ENCODE results near the gene C1orf21. TPM values are rescaled to one million over a fixed set of nuclear protein-coding genes. Genes with fewer than 3 reads are reported as not detected.
A peak's percentile ranks its signal among the peaks of the same experiment; 100 is the strongest.

C1orf21 gene
- total RNA-seq, 6 experiments from 2014 or later: 4.3 to 29.2 (median 13.1) TPM

DNA sequence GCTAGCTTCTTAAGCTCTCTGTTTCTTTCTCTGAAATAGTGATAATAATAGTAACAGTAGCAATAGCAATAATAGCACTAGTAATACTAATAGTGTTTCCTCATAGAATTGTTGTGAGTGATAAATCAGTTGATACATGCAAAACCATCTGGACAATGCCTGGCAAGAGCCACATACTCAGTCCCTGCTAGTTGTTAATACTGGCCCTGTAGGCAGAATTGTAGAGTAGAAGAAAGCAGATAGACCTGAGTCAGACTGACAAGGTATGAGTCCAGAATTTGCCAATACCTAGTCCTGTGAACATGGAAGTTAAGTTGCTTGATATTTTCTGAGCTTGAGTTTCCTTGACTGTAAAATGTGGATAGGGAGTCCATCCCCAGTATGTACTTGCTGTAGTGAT, 171.9 kb downstream of the C1orf21 start:
- DNase-seq: no peak
- no peak overlapping the region for H3K27ac ChIP-seq
- H3K9me3 ChIP-seq: no peaks in the 10 kb centered on the region
- ATAC-seq: no peak
- H3K36me3 ChIP-seq: no peaks in the 10 kb centered on the region
- no peaks in the 10 kb centered on the region for H3K4me1 ChIP-seq
- intact Hi-C loops (cut with DNase I): no loop called here
- H3K4me3 ChIP-seq: no peak overlapping the region
- no peak for TF ChIP-seq POLR2A (IDR thresholded peaks at IDR 0.05)
- TF ChIP-seq, protein P1, sequence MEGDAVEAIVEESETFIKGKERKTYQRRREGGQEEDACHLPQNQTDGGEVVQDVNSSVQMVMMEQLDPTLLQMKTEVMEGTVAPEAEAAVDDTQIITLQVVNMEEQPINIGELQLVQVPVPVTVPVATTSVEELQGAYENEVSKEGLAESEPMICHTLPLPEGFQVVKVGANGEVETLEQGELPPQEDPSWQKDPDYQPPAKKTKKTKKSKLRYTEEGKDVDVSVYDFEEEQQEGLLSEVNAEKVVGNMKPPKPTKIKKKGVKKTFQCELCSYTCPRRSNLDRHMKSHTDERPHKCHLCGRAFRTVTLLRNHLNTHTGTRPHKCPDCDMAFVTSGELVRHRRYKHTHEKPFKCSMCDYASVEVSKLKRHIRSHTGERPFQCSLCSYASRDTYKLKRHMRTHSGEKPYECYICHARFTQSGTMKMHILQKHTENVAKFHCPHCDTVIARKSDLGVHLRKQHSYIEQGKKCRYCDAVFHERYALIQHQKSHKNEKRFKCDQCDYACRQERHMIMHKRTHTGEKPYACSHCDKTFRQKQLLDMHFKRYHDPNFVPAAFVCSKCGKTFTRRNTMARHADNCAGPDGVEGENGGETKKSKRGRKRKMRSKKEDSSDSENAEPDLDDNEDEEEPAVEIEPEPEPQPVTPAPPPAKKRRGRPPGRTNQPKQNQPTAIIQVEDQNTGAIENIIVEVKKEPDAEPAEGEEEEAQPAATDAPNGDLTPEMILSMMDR (IDR thresholded peaks at IDR 0.05): no peak
- H3K27me3 ChIP-seq: no peaks in the 10 kb centered on the region

DNA sequence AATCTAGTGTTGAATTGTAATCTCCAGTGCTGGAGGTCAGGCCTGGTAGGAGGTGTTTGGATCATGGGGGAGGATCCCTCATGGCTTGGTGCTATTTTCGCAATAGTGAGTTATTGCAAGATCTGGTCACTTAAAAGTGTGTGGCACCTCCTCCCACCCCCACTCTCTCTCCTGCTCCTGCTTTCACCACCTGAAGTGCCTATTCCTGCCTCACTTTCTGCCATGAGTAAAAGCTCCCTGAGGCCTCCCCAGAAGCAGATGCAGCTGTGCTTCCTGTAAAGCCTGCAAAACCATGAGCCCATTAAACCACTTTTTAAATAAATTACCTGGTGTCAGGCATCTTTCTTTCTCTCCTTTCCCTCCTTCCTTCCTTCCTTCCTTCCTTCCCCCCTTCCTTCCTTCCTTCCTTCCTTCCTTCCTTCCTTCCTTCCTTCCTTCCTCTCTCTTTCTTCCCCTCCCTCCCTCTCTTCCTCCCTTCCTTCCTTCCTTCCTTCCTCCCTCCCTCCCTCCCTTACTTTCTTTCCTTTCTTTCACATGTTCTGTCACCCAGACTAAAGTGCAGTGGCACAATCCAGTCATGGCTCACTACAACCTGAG, 172.4 kb downstream of the C1orf21 start:
- peak in 2 of 4 donors; percentile 30 to 71 for ATAC-seq

DNA sequence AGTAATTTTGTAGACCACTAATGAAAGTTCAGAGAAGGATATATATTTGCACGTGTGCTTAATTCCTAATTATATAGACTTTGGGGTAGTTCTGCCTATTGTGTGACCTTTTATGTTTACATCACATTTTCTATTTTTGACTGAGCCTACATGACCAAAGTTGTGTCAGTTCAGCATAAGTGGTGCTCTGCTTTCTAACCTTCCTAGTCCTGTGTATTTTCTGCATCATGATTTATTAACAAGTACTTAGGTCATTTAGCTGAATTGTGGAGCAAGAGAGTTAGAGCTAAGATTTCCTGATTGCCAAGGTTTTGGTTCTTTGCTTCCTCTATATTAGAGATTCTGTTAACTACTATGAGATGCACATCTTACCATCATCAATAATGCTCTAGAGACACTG, 176.0 kb downstream of the C1orf21 start:
- no peak overlapping the region for H3K4me3 ChIP-seq
- TF ChIP-seq, protein P1 (IDR thresholded peaks at IDR 0.05): no peak
- no peak for TF ChIP-seq POLR2A (IDR thresholded peaks at IDR 0.05)
- peak overlapping the region in 1 of 3 donors; percentile 2 for H3K27ac ChIP-seq
- no peak for DNase-seq
- H3K27me3 ChIP-seq: no peaks in the 10 kb centered on the region
- no peaks in the 10 kb centered on the region for H3K36me3 ChIP-seq
- H3K4me1 ChIP-seq: peaks cover 0 to 2% (median under 1%) of the 10 kb centered on the region in 4 donors
- ATAC-seq: peak in 1 of 4 donors; percentile 14
- 19% methylated on average over 1 of the region's 1 CpG for WGBS (ENCODE audit: insufficient coverage, low coverage, low lambda C conversion rate, missing lambda C conversion rate)
- no peaks in the 10 kb centered on the region for H3K9me3 ChIP-seq
- intact Hi-C loops (cut with DNase I): no loop called here

More for the DNA sequence above, 172.4 kb downstream of the C1orf21 start:
- Histone ChIP-seq H3K4me1 (no peaks in the 10 kb centered on the region), H3K27me3 (no peaks in the 10 kb centered on the region), H3K9me3 (no peaks in the 10 kb centered on the region), H3K36me3 (no peaks in the 10 kb centered on the region), H3K4me3 (no peak overlapping the region), H3K27ac (no peak overlapping the region)
- intact Hi-C loops (cut with DNase I): no loop called here
- TF ChIP-seq, protein P1 (IDR thresholded peaks at IDR 0.05): no peak
- TF ChIP-seq POLR2A (IDR thresholded peaks at IDR 0.05): no peak
- WGBS (ENCODE audit: insufficient coverage, low coverage, low lambda C conversion rate, missing lambda C conversion rate): 33% methylated on average over 1 of the region's 1 CpG
- no peak for DNase-seq

DNA sequence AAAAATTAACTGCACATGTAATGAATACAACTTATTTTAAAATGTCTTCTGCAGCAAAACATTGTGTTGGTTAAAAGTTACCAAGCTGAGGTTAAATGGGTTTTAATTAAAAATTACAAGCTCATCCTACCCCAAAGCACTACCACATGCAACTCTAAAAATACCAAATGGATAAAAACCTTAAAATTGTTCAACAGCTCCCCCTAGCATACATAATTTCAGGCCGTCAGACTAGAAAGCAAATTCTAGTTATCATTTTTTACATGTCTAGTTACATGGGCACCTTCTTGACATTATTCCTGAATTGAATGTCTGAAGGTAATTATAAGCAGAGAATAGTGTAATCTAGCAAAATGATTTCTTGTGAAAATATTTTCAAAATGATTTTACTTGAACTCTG, 176.5 kb downstream of the C1orf21 start:
- intact Hi-C loops (cut with DNase I): no loop called here

More for the DNA sequence above, 176.5 kb downstream of the C1orf21 start:
- Histone ChIP-seq H3K4me3 (no peak overlapping the region), H3K4me1 (peaks cover 0 to 7% (median 3%) of the 10 kb centered on the region in 4 donors), H3K27me3 (no peaks in the 10 kb centered on the region), H3K9me3 (no peaks in the 10 kb centered on the region), H3K36me3 (no peaks in the 10 kb centered on the region), H3K27ac (no peak overlapping the region)
- DNase-seq (no peak), ATAC-seq (peak; percentile 29 to 58 (median 47))
- 11% methylated on average over 1 of the region's 1 CpG for WGBS (ENCODE audit: insufficient coverage, low coverage, low lambda C conversion rate, missing lambda C conversion rate)
- TF ChIP-seq, protein P1 (IDR thresholded peaks at IDR 0.05): peak; percentile 43 to 65 (median 62)
- TF ChIP-seq POLR2A (IDR thresholded peaks at IDR 0.05): no peak
